ENCODE results near the gene THEM4. TPM values are rescaled to one million over a fixed set of nuclear protein-coding genes. Genes with fewer than 3 reads are reported as not detected.

Gene THEM4
- total and polyA plus RNA-seq, 12 donors = 20.2 to 36.4 (median 26.8) TPM

GRCh38 chr1:151851886-151852285 lies 57.4 kb downstream of the THEM4 start:
- peak in 1 of 7 donors; percentile 14 for DNase-seq
- Histone ChIP-seq H3K4me3 (no peak overlapping the region), H3K36me3 (replicated peaks in 1 of 2) (no peaks in the 10 kb centered on the region), H3K4me1 (replicated peaks in 1 of 2) (peaks cover 0 to 6% of the 10 kb centered on the region in 2 donors), H3K27ac (no peak overlapping the region), H3K27me3 (peaks cover 4% of the 10 kb centered on the region), H3K9me3 (replicated peaks in 1 of 3) (no peaks in the 10 kb centered on the region)
- no peak for TF ChIP-seq CTCF (IDR thresholded peaks at IDR 0.05)
- no peak for TF ChIP-seq POLR2A (IDR thresholded peaks at IDR 0.05)
- 70 to 82% (median 77%) methylated on average over 8 of the region's 8 CpGs for WGBS, 4 donors
- intact Hi-C loops (cut with DNase I) = no loop called here

GRCh38 chr1:151849871-151850270 lies 59.4 kb downstream of the THEM4 start:
- no peaks in the 10 kb centered on the region for H3K36me3 ChIP-seq (replicated peaks in 1 of 2)
- DNase-seq = no peak
- H3K4me1 ChIP-seq (replicated peaks in 1 of 2) = peaks cover 0 to 6% of the 10 kb centered on the region in 2 donors
- no peak overlapping the region for H3K27ac ChIP-seq
- no peak for TF ChIP-seq CTCF (IDR thresholded peaks at IDR 0.05)
- intact Hi-C loops (cut with DNase I) = no loop called here
- peaks cover 4% of the 10 kb centered on the region for H3K27me3 ChIP-seq
- no peak overlapping the region for H3K4me3 ChIP-seq
- no peaks in the 10 kb centered on the region for H3K9me3 ChIP-seq (replicated peaks in 1 of 3)

GRCh38 chr1:151849126-151849525 lies 60.2 kb downstream of the THEM4 start:
- H3K4me3 ChIP-seq = no peak overlapping the region
- peaks cover 4% of the 10 kb centered on the region for H3K27me3 ChIP-seq
- DNase-seq = no peak
- no peak overlapping the region for H3K27ac ChIP-seq
- H3K4me1 ChIP-seq (replicated peaks in 1 of 2) = peaks cover 0 to 6% of the 10 kb centered on the region in 2 donors
- no peaks in the 10 kb centered on the region for H3K36me3 ChIP-seq (replicated peaks in 1 of 2)
- TF ChIP-seq POLR2A (IDR thresholded peaks at IDR 0.05) (no peak), CTCF (IDR thresholded peaks at IDR 0.05) (no peak)
- intact Hi-C loops (cut with DNase I) = no loop called here
- 59 to 78% (median 70%) methylated on average over 3 of the region's 3 CpGs for WGBS, 4 donors
- H3K9me3 ChIP-seq (replicated peaks in 1 of 3) = no peaks in the 10 kb centered on the region

- no peak for DNase-seq
- H3K4me1 ChIP-seq (replicated peaks in 1 of 2) = peaks cover 0 to 6% of the 10 kb centered on the region in 2 donors
- WGBS, 4 donors = 48 to 63% (median 53%) methylated on average over 7 to 11 of the region's 11 CpGs
- intact Hi-C loops (cut with DNase I) = no loop called here
- no peak overlapping the region for H3K4me3 ChIP-seq
- no peaks in the 10 kb centered on the region for H3K36me3 ChIP-seq (replicated peaks in 1 of 2)
- peaks cover 4% of the 10 kb centered on the region for H3K27me3 ChIP-seq
- no peak for TF ChIP-seq POLR2A (IDR thresholded peaks at IDR 0.05)
- TF ChIP-seq CTCF (IDR thresholded peaks at IDR 0.05) = no peak
- H3K9me3 ChIP-seq (replicated peaks in 1 of 3) = no peaks in the 10 kb centered on the region
- H3K27ac ChIP-seq = no peak overlapping the region
Observed at GRCh38 chr1:151847867-151848596, 61.3 kb downstream of the THEM4 start.
